Fibroblast of skin of back (primary cell): ENCODE results near the gene PSRC1.

Source experiments
- DNase-seq: peaks from one replicate; pipeline ENCODE4 v3.0.0-alpha.2; 2013

Gene PSRC1

DNA sequence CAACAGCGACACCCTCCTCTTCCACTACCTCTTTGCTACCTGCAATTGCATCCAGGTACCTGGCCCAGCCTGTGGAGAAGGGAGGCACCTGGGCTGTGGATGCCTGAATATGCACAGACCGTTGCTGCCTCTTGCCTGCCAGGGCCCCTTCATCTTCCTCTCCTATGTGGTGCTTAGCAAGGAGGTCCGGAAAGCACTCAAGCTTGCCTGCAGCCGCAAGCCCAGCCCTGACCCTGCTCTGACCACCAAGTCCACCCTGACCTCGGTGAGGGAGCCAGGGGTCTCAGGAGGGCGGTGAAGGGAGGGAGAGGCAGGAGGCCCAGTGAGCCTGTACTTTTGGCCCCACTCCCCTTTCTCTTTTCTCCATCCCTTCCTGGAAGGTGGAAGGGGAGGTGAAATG is 11.5 kb downstream of the PSRC1 start:
- DNase-seq: no peak

DNA sequence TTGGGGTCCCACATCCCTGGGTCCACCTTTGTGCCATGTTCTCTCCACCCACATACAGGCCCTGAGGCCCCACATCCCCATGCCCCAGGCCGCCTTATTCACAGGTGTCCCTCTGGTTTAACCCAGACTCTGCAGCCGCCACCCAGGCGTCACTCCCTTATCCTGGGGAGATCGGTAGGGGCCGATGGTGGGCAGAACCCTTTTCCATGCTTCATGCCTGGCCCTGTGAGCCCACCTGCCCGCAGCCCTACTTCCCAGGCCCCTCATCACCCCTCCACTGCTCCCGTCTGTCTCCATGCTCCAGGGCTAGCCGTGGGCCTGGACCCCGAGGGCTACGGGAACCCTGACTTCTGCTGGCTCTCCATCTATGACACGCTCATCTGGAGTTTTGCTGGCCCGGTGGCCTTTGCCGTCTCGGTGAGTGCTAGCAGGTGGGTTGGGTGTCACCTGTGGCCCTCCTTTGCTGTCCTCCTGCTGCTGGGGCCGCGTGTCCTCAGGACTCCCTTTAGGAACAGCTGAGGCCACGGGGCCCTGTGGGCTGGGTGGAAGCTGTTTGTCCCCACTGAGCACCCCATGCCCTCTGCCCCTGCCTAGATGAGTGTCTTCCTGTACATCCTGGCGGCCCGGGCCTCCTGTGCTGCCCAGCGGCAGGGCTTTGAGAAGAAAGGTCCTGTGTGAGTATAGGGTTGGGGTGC is 12.2 kb downstream of the PSRC1 start:
- no peak for DNase-seq

DNA sequence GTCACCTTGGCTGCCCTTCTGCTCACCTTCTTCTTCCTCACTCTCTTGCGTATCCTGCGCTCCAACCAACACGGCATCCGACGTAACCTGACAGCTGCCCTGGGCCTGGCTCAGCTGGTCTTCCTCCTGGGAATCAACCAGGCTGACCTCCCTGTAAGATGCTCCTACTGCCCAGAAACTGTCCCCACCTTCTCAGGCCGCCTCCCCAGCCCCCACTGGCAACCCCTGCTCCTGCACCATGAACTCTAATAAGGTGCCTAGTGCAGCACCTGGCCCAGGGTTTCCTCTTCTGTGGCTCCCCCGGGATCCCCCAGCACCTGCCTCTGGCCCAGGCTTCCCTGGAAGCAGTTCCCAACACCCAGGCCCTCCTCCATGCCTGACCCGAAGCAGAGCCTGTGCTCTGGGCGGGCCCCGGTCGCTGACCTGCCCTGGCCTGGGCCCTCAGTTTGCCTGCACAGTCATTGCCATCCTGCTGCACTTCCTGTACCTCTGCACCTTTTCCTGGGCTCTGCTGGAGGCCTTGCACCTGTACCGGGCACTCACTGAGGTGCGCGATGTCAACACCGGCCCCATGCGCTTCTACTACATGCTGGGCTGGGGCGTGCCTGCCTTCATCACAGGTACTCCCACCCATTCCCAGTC is 12.8 kb downstream of the PSRC1 start:
- DNase-seq: no peak

DNA sequence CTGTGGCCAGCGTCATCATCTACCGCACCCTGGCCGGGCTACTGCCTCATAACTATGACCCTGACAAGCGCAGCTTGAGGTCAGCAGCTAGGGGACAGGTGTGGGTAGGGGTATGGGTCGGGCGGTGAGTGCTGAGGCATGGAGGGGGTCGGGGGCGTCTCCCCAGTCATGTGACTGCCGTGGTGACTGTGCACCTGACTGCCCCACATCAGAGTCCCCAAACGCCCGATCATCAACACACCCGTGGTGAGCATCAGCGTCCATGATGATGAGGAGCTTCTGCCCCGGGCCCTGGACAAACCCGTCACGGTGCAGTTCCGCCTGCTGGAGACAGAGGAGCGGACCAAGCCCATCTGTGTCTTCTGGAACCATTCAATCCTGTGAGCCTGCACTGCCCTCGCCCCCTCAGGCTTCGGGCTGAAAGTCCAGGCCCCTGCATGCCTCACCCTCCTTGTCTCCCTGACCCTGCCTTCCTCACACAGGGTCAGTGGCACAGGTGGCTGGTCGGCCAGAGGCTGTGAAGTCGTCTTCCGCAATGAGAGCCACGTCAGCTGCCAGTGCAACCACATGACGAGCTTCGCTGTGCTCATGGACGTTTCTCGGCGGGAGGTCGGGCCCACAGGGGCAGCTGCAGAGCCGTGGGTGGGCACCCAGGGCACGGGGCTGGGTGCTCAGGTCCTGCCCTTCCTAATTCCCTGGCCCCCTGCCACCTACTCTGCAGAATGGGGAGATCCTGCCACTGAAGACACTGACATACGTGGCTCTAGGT is 13.5 kb downstream of the PSRC1 start:
- no peak for DNase-seq

DNA sequence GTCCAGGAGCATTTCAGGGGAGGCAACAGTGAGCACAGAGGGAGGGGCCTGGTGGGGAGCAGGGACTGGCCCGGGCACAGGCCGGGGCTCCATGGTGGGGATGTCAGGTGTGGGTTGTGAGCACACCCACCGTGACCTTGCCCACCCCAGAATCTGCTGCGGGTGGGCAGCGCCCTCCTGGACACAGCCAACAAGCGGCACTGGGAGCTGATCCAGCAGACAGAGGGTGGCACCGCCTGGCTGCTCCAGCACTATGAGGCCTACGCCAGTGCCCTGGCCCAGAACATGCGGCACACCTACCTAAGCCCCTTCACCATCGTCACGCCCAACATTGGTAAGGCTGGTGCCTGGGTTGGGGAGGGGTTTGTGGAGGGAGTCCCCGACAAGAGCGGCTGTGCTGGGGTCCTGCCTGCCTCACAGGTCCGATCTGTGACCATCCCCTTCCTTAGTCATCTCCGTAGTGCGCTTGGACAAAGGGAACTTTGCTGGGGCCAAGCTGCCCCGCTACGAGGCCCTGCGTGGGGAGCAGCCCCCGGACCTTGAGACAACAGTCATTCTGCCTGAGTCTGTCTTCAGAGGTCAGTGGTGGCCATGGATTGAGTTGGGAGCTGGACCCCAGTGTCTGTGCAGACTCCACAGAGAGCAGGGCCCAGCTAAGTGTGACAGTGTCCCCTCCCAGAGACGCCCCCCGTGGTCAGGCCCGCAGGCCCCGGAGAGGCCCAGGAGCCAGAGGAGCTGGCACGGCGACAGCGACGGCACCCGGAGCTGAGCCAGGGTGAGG is 14.3 kb downstream of the PSRC1 start:
- DNase-seq: no peak

DNA sequence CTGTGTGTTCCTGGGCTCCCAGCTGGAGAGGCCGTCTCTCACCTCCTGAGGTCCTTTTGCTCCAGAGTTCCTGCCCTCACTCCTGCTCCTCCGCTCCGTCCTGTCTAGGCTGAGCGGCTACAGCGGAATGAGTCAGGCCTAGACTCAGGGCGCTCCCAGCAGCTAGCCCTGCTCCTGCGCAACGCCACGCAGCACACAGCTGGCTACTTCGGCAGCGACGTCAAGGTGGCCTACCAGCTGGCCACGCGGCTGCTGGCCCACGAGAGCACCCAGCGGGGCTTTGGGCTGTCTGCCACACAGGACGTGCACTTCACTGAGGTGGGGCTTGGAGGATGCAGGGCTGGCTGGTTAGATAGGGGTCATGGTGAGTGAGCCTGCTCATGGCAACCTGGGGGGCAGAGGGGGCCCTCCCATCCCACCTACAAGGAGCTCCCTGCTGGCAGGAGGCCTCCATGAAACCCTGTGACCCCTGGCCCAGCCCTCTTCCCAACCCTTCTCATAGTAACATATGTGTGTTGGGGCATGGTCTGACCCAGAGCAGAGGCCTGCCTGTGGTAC is 15.1 kb downstream of the PSRC1 start:
- DNase-seq: no peak

DNA sequence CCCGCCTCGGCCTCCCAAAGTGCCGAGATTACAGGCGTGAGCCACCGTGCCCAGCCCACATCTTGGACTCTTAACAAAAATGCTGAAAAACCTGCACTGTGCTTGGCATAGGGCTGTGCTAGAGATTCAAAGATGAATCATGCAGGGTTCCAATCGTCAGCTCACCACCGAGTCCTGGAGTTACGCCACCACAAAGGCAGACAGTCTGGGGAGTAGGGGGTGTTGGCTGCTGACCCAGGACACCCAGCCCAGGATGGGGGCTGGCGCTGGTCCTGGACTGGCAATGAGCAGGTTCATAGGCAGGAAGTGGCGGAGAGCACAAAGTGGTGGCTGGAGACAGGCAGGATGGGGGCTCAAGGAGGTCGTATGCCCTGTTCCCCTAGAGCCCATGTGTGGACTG is 16.0 kb downstream of the PSRC1 start:
- DNase-seq: peak; percentile 41

DNA sequence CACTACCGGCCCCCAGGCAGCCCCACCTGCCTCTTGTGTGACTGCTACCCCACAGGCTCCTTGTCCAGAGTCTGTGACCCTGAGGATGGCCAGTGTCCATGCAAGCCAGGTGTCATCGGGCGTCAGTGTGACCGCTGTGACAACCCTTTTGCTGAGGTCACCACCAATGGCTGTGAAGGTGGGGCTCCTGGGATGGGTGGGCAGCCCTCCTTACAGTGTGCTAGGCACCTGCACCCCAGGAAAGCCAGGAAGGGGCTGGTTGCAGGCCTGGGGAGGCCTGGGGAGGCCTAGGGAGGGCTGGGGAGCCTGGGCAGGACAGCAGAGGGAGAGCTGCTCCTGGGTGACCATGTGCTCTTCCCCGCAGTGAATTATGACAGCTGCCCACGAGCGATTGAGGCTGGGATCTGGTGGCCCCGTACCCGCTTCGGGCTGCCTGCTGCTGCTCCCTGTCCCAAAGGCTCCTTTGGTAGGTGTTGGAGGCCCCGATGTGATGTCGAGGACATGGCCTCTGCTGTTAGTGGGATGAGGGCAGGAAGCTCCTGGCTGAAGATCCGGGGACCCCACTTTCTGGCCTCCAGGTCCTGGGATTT is 17.1 kb downstream of the PSRC1 start:
- no peak for DNase-seq

DNA sequence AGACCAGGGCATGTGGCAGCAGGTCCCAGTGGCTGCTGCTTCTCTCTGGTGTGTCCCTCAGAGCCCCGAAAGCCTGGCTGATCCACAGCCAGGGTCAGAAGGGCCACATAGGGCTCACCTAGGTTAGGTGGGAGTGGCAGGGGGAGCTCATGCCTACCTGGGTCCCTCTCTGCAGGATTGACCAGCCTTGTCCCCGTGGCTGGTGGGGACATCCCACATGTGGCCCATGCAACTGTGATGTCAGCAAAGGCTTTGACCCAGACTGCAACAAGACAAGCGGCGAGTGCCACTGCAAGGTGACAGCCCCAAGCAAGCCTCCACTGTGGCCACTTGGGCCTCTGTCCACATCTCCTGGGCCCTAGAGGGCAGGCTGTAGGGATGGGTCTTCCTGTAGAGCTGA is 17.9 kb downstream of the PSRC1 start:
- no peak for DNase-seq

DNA sequence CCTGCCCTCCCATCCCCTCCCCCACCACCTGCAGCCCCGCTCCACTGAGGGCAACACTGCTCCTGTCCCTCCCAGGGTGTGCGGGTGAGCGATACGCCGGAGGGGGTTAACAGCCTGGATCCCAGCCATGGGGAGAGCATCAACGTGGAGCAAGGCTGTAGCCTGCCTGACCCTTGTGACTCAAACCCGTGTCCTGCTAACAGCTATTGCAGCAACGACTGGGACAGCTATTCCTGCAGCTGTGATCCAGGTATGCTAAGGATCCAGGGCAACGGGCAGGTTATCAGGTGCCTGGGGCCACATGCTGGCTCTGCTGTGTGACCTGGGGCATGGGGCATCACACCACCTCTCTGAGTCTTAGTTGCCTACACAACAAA is 18.6 kb downstream of the PSRC1 start:
- DNase-seq: no peak

DNA sequence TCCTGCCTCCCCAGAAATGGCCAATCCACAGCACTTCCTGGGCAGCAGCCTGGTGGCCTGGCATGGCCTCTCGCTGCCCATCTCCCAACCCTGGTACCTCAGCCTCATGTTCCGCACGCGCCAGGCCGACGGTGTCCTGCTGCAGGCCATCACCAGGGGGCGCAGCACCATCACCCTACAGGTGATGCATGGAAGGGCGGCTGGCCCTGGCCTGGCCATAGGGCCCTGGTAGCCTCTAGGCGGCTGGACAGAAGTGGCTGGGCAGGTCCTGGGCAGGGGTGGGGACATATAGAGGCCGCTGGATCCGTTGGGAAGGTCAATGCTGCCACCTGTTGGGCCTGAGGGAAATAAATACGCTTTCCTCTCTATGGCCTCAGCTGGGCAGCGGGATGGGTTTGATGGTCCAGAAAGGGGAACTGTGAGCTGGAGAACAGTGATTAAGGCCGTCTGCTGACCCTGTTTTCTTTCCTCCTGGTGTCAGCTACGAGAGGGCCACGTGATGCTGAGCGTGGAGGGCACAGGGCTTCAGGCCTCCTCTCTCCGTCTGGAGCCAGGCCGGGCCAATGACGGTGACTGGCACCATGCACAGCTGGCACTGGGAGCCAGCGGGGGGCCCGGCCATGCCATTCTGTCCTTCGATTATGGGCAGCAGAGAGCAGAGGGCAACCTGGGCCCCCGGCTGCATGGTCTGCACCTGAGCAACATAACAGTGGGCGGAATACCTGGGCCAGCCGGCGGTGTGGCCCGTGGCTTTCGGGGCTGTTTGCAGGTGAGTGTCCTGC is 19.2 kb downstream of the PSRC1 start:
- DNase-seq: peak; percentile 76

DNA sequence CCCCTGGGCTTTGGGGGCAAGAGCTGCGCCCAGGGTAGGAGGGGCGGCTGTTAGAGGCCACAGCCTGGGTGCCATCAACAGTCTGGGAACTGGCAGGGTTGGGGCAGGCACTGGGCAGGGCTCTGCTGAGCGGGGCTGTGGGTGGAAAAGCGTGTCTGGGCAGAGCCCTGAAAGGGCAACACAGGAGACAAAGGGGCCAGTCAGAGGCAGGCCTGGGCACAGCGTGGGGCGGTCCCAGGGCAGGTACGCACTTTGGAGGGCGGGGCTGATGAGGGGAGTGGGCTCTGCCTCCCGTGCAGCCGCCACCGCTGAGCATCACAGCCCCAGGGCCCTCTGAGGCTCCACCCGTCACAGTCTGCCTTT is 19.7 kb downstream of the PSRC1 start:
- no peak for DNase-seq

DNA sequence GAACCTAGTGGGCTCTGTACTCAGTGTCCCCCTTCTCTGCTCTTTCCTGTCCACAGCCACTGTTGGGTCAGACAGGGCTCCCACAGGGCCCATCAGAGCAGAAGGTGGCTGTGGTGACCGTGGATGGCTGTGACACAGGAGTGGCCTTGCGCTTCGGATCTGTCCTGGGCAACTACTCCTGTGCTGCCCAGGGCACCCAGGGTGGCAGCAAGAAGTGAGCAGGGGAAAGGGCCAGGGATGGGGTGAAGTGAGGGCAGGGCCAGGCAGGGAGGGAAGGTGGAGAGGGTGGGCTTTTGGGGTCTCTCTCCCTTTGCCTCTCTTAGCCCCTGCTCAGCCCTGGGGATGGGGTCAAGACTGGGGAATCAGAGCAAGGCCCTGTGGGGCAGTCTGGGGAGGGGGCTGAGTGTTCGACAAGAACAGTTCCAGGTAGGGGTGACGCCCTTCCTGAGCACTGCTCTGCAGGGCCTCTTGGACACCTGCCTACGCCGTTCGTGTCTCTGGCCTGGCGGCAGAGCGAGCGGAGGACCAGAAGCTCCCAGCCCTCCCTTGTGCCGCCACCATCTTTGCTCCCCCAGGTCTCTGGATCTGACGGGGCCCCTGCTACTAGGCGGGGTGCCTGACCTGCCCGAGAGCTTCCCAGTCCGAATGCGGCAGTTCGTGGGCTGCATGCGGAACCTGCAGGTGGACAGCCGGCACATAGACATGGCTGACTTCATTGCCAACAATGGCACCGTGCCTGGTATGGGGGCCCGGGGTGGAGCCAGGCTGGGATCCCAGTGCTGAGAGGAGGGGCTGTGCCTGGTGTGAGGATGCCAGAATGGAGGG is 20.5 kb downstream of the PSRC1 start:
- DNase-seq: no peak

DNA sequence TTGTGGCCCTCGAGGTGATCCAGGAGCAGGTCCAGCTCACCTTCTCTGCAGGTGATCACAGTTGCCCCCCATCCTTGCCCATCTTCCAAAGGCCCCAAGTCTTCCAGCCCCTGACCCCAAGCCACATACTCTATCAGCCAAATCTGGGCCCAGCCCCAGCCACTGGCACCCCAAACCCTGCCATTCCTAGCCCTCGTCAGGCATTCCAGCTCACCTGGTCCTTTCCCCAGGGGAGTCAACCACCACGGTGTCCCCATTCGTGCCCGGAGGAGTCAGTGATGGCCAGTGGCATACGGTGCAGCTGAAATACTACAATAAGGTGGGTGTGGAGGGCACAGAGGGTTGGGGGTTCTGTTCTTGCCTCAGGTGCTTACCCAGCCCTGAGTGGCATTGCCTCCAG is 21.4 kb downstream of the PSRC1 start:
- no peak for DNase-seq

DNA sequence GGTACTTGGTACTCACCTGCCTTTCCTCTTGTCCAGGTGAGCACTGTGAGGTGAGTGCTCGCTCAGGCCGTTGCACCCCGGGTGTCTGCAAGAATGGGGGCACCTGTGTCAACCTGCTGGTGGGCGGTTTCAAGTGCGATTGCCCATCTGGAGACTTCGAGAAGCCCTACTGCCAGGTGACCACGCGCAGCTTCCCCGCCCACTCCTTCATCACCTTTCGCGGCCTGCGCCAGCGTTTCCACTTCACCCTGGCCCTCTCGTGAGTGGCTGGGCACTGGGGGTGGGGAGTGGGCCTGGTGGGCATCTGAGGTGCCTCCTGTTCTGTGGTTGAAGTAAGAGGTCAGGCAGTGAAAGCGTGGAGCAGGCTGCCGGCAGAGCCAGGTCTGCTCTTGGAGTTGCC is 21.9 kb downstream of the PSRC1 start:
- DNase-seq: no peak

DNA sequence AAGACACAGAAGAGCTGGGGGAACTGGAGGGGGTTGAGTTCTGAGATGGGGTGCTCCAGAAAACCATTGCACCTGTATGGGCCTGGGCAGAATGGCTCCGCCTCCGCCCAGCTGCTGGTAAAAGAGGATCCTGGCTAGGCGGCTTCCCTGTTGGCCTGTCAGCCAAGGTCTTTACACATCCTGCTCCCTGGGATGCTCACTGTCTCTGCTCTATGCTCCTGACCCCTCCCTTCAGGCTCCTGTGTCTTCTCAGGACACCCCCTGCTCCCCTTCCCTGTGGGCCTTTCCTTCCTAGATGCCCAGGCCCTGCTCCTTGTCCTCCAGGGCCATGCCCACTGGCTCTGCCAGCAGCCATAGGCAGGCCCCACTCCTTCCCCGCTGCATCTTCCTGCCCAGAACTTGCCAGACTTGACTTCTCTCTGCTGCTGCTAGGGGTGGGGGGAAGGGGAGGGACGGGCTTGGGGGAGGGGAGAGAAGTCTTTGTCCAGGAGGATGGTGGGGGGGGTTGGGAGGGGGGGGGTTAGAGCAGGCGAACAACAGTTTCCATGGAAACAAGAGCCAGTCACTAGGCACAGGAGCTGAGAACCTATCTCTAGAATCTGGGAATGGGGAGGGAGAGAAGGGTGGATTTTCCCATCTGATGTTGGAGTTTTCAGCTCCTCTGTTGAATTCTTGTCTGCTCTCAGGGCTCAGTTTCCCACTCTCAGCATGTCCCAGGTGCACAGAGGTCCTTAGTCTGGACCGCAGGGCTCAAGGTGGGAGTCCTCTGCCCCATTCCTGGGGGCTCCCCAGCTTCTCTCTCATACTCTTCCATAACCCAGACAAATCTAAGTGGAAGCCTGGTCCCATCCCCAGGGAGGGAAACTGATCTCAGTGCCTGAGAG is 23.0 kb downstream of the PSRC1 start:
- no peak for DNase-seq

DNA sequence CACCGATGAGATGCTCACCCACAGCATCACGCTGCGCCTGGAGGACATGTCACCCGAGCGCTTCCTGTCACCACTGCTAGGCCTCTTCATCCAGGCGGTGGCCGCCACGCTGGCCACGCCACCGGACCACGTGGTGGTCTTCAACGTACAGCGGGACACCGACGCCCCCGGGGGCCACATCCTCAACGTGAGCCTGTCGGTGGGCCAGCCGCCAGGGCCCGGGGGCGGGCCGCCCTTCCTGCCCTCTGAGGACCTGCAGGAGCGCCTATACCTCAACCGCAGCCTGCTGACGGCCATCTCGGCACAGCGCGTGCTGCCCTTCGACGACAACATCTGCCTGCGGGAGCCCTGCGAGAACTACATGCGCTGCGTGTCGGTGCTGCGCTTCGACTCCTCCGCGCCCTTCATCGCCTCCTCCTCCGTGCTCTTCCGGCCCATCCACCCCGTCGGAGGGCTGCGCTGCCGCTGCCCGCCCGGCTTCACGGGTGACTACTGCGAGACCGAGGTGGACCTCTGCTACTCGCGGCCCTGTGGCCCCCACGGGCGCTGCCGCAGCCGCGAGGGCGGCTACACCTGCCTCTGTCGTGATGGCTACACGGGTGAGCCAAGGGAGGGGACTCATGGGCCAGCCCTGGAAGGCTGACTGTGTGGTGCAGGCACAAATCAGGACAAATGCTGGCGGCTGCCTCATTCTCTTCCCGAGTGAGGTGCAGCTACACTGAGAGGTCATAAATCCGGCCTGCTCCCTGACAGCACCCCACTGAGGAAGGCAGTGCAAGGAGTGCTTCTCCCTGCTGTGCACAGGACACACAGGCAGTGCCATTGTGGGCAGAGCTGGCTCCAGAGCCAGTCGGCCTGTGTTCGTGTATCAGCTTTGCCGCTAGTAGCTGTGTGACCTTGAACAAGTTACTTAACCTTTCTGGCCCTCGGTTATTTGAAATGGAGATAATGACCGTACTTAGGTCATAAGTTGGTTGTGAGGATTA is 24.2 kb downstream of the PSRC1 start:
- DNase-seq: no peak

DNA sequence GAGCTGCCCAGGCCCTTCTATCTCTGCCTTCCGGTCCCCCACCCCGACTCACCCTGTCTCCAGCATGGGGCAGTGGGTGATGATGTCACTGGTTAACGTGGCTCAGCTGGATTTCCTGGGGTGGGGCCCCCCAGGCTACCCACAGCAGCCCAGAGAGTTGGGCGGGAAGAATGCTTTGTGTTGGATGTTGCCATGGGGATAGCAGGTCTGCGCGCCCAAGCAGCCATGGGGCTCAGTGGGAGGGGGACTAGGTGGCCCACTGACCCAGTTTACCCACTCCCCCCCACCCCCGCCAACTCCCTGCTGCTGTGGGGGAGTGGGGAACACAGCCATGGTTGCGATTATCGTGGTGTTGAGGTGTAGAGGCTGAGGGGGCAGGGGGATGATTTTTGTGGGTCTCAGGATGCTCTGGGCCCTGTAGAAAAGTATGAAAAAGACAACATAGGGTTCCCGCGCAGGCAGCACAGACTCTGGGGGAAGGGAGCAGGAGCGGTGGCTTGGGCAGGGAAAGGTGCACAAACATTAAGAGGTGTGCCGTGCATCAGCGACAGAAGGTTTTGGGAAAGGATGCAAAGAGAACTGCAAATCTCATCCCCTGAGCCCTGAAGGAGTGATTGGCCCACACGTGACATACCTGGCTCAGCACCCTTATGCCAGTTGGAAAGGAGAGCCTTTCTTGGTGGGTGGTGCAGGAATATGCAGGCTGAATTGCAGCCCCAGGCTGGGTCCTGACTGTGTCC is 25.1 kb downstream of the PSRC1 start:
- no peak for DNase-seq
